ENCODE data around the gene LAMB3. TPM values are rescaled to one million over a fixed set of nuclear protein-coding genes. Genes with fewer than 3 reads are reported as not detected.

LAMB3 gene
- total RNA-seq, 2 experiments from 2014 or later = 0.60 to 0.70 TPM

DNA sequence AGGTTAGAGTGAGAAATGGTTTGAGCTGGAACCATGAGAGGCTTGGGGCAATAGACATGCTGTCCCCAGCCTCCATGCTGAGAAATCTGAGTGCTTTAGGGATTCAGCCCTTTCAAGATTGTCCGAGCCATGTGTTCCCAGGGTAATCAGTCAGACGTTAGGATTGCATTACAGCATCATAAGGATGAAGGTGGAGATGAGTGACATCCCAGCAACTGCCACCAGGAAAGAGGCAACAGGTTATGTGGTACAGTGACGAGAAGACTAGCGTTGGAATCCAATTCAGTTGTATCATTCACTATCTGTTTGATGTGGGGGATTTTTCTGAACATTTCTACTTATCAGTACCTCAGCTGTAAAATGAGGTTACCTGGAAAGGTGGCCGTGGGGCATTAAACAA is 67.0 kb downstream of the LAMB3 start:
- intact Hi-C loops (cut with micrococcal nuclease) = no loop called here
- CTCF ChIA-PET = interaction anchor here (1.0 to 3.9 kb wide), 5 partner anchors 15 to 238 kb away, joined by 3 to 16 read pairs (median 5); no protein-coding TSS in a partner anchor
- no peak for ATAC-seq
- Mint-ChIP-seq H3K9me3 (no peaks in the 10 kb centered on the region), H3K27me3 (peaks cover 7% of the 10 kb centered on the region), H3K4me3 (no peak overlapping the region), H3K27ac (no peak overlapping the region), H3K36me3 (ENCODE audit: low read depth) (no peaks in the 10 kb centered on the region), H3K4me1 (ENCODE audit: low read depth) (no peaks in the 10 kb centered on the region)
- POLR2A ChIA-PET = no interaction called here
- no peak for DNase-seq
- TF ChIP-seq, protein P1, sequence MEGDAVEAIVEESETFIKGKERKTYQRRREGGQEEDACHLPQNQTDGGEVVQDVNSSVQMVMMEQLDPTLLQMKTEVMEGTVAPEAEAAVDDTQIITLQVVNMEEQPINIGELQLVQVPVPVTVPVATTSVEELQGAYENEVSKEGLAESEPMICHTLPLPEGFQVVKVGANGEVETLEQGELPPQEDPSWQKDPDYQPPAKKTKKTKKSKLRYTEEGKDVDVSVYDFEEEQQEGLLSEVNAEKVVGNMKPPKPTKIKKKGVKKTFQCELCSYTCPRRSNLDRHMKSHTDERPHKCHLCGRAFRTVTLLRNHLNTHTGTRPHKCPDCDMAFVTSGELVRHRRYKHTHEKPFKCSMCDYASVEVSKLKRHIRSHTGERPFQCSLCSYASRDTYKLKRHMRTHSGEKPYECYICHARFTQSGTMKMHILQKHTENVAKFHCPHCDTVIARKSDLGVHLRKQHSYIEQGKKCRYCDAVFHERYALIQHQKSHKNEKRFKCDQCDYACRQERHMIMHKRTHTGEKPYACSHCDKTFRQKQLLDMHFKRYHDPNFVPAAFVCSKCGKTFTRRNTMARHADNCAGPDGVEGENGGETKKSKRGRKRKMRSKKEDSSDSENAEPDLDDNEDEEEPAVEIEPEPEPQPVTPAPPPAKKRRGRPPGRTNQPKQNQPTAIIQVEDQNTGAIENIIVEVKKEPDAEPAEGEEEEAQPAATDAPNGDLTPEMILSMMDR (IDR thresholded peaks at IDR 0.05) = no peak

DNA sequence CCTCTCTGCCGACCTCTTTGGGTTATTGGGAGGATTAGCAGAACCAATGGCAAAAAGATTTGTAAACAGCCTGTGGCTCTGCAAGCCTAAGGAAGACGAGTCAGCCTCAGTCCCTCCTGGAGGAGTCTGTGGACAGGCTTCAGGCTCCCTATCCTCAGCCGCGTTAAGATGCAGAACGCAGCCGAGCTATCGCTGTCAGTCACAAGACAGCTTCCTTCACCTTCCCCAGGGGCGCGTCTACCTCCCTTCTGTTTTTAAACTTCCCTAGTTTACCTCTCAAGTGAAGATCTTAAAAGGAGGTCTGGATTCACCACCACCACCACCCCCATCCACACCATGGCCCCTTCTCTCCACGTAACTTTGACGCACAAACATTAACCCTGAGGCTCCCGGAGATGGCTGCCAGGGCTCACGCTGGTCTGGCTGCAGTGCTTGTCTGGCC is 68.0 kb downstream of the LAMB3 start:
- CTCF ChIA-PET = interaction anchor here (0.8 to 3.9 kb wide), 5 partner anchors 14 to 239 kb away, joined by 3 to 16 read pairs (median 4); no protein-coding TSS in a partner anchor
- peaks cover 7% of the 10 kb centered on the region for H3K27me3 Mint-ChIP-seq
- H3K27ac Mint-ChIP-seq = no peak overlapping the region
- no peaks in the 10 kb centered on the region for H3K9me3 Mint-ChIP-seq
- no peaks in the 10 kb centered on the region for H3K36me3 Mint-ChIP-seq (ENCODE audit: low read depth)
- no peaks in the 10 kb centered on the region for H3K4me1 Mint-ChIP-seq (ENCODE audit: low read depth)
- POLR2A ChIA-PET = no interaction called here
- TF ChIP-seq, protein P1 (IDR thresholded peaks at IDR 0.05) = no peak
- intact Hi-C loops (cut with micrococcal nuclease) = no loop called here
- no peak for DNase-seq
- ATAC-seq = no peak
- no peak overlapping the region for H3K4me3 Mint-ChIP-seq

DNA sequence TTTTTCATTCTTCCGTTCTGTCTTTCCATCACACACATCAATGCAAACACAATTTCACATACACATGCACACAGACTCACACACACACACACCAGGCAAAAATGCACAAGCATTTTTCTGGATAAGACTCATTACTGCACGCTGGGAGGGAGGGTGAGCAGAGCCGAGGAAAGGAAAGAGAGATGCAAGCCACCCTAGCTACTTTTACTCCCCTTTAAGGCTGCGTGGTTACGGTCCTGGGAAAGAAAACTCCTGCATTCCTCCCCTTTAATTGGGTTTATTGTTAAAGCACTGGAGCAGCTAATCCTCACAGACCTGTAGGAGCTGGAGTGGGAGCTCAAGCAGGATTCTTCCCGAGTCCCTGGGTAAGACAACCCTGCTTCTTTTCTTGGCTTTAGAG is 68.8 kb downstream of the LAMB3 start, which contains the start of gene CAMK1G:
CAMK1G (plus strand) TSS at position 307 of the 400 bp plus-strand sequence. CDS start 11,270 bp downstream, outside the sequence.
- CTCF ChIA-PET = interaction anchor here (0.7 to 3.9 kb wide), 9 partner anchors 8 to 165 kb away, joined by 3 to 18 read pairs (median 6); no protein-coding TSS in a partner anchor
- no peaks in the 10 kb centered on the region for H3K4me1 Mint-ChIP-seq (ENCODE audit: low read depth)
- H3K9me3 Mint-ChIP-seq = no peaks in the 10 kb centered on the region
- H3K36me3 Mint-ChIP-seq (ENCODE audit: low read depth) = no peaks in the 10 kb centered on the region
- H3K27ac Mint-ChIP-seq = no peak within 1 kb of the TSS
- intact Hi-C loops (cut with micrococcal nuclease) = no loop called here
- no peak for ATAC-seq
- no peak for DNase-seq
- POLR2A ChIA-PET = interaction anchor here (0.6 kb wide), 1 partner anchor 187 kb away, joined by 3 read pairs; no protein-coding TSS in a partner anchor
- TF ChIP-seq, protein P1 (IDR thresholded peaks at IDR 0.05) = no peak
- H3K27me3 Mint-ChIP-seq = peaks cover 7% of the 10 kb centered on the region
- no peak within 1 kb of the TSS for H3K4me3 Mint-ChIP-seq

DNA sequence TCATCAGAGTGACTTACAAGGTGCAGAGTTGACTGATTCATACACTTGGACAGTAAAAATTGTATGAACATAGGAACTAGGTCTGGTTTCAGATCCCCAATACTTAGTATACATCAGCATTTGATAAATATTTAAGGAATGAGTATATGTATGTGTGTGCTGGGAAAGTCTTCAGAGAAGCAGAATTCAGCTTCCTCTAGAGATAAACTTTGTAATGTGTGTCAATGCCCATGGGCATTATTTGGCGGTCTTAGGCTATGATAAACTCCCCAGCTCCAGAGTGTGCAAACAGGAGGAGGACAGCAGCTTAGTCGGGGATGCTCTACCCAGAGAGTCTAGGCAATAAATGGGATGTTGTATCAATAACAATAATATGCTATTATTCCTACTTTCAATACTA is 71.6 kb downstream of the LAMB3 start:
- intact Hi-C loops (cut with micrococcal nuclease) = no loop called here
- Mint-ChIP-seq H3K4me3 (no peak overlapping the region), H3K27ac (no peak overlapping the region), H3K9me3 (no peaks in the 10 kb centered on the region), H3K36me3 (ENCODE audit: low read depth) (no peaks in the 10 kb centered on the region), H3K4me1 (ENCODE audit: low read depth) (no peaks in the 10 kb centered on the region), H3K27me3 (peaks cover 3% of the 10 kb centered on the region)
- ChIA-PET CTCF (interaction anchor here (1.3 to 6.8 kb wide), 5 partner anchors 8 to 47 kb away, joined by 3 to 51 read pairs (median 6); no protein-coding TSS in a partner anchor), POLR2A (no interaction called here)
- DNase-seq = no peak
- no peak for ATAC-seq
- TF ChIP-seq, protein P1 (IDR thresholded peaks at IDR 0.05) = no peak

DNA sequence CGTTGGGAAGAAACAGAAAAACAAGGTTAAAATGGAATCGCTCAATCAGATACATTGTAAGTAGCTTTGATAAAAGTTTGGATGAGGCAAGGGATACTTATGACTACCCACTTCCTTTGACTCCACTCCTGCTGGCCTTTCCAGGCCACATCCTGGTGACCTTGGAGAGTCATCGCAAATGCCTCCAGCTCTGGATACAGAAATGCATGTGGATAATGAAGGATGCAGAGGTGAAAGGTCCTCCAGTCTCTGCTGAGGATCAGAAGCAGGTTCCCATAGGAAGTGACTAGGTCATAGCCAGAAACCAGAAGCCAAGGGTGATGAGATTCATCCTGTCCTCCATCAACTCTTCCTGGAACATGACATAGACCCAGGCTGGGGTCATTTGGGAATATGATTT is 74.9 kb downstream of the LAMB3 start:
- intact Hi-C loops (cut with micrococcal nuclease) = loop anchor here (2.0 to 5.0 kb wide), 3 partner anchors 50 to 169 kb away; no protein-coding TSS in a partner anchor
- H3K4me1 Mint-ChIP-seq (ENCODE audit: low read depth) = no peaks in the 10 kb centered on the region

More for the DNA sequence above, 74.9 kb downstream of the LAMB3 start:
- no peak overlapping the region for H3K4me3 Mint-ChIP-seq
- ChIA-PET CTCF (interaction anchor here (0.7 to 6.8 kb wide), 23 partner anchors 11 to 190 kb away, joined by 3 to 51 read pairs (median 6); no protein-coding TSS in a partner anchor), POLR2A (interaction anchor here (1.2 kb wide), 1 partner anchor 31 kb away, joined by 3 read pairs; no protein-coding TSS in a partner anchor)
- DNase-seq (no peak), ATAC-seq (no peak)
- peaks cover 3% of the 10 kb centered on the region for H3K27me3 Mint-ChIP-seq
- H3K9me3 Mint-ChIP-seq = no peaks in the 10 kb centered on the region
- no peaks in the 10 kb centered on the region for H3K36me3 Mint-ChIP-seq (ENCODE audit: low read depth)
- no peak overlapping the region for H3K27ac Mint-ChIP-seq
- TF ChIP-seq, protein P1 (IDR thresholded peaks at IDR 0.05) = no peak
